HG03457 (cell line): ENCODE results near the gene KLF6.

ENCODE experiments used
- ATAC-seq: cut with Tn5 transposase; IDR thresholded peaks from one replicate; pipeline ENCODE4 v1.9.1; 2021; ENCODE audit warnings: moderate number of reproducible peaks; ENCODE audit not compliant: unreplicated experiment

The KLF6 gene

DNA sequence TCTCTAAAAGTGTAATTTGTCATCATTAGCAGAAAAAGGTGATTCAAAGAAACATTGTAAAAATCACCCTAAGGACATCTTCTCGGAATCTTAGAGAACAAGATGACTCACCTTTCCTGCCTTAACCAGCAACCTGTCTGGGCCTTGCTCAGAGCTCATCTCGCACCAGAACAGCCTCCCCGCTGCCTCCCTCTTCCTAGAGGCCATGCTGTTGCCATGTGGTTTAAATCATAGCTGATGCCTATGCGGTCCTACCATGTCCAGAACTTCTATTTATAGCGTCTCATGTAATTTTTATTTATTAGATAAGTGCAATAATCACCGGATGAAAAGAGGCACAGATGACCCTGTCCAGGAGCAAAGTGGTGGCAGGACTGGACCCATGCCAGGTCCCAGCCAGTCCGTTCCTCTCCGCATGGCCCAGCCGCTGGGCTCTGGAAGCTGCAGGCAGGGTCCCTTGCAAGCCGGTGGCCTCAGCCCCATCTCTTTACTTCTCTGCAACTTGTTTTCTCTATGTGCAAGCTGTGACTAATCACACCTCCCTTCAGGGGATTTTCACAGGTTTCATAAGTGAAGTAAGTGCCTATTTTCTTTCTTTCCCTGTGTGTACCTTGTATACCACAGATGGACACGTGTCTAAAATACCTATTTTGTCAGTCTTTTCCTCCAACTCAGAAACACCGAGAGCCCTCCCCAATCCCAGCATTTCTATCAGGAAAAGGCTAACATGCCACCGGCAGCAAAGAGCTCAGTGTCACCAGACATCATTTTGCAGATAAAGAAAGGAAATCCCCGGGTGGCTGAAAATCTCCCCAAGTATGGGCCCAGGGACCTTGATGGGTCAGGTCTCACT, 27.1 kb downstream of the KLF6 start:
- peak; percentile 67 for ATAC-seq

DNA sequence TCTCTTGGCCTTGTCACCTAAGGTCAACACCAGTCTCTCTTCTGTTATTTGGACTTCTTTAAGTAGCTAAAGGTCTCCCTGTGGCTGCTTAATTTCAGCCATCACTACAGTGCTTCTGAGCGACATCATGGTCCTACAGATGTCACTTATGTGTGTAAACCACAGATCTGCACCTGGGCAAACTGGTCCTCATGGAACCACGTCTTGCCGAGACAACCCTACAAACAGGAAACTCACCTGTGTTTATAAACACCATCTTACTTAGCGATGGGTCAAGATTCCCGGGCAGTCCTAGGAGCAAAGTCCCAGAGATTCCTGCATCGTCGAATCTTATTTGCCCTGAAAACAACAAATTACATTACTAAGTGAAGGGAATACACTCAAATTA, 27.8 kb downstream of the KLF6 start:
- no peak for ATAC-seq

- no peak for ATAC-seq
These were observed 28.7 kb downstream of the KLF6 start for GRCh38 chr10:3756360-3756740.

DNA sequence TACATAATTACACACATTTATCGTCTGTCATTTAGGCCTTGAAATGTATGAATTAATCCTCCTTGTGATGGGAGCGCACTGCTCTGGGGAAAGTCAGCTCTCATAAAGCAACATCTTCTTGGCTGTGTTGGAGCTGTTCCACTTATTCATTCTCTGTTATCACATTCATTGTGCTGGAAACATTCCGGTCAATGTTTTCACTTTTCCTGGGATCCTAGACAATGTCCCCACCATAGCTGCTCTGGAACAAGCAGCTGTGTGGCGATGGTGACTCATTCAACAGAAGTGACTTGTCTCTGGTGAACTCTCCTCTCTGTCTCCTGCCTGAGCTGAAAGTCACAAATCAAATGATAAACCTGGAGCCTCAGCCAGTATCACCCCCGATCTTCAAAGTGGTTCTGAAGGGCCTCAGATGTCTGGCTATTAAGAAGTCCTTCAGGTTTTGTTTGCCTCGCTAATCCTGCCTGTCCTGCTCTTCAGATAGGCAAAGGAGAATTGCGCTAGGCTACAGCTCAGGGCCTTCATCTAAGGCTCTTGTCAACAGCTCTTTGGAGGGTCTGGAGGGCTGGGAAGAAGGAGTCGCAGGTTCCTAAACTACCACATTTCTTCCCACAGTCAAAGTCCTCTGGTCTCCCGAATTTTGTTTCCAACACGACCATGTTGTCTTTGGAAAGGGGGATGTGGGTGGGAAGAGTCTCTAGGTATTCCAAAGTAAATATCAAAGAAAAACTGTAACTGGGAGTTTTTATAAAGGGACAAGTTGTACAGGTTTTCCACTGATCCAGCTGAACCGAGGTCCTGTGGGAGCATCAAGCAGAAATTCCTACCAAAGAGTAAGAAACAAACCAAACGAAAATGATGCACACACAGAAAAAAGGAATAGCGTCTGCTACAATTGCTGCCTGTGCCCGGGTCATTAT, 29.3 kb downstream of the KLF6 start:
- no peak for ATAC-seq

DNA sequence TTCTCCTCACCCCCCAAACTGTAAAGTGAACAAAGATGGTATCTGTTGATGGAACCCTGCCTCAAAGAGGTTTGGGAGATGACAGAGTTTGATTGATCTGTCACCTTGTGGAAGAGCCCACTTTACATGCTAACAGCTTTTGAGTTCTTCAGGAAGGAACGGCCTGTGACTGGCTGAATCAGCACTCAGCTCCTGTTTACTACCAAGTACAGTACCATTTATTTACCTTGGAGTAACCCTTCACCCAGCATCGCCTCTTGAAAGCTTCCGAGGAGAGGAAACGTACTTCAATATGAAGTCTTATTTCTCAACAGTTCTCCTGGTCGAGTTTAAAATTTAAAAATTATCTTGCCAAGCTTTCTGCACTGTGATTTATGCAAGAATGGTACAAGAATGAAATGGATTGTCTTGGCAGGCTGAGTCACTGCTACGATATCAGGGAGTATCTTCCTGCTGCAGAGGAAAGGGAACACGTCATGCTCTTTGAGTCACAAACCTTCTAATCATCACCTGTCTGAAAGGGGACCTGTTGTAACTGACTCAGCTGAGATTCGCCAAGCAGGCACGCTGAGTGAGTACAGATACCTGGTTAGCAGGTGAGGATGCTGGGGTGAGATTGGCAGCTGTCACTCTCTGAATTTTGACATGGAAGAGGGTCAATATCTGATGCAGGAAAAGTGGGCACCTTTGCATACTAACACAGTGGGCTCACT, 30.1 kb downstream of the KLF6 start:
- ATAC-seq = no peak

- no peak for ATAC-seq
These were observed 34.2 kb downstream of the KLF6 start for GRCh38 chr10:3750854-3751253.

- no peak for ATAC-seq
These were observed 34.8 kb downstream of the KLF6 start for GRCh38 chr10:3750006-3750816.

DNA sequence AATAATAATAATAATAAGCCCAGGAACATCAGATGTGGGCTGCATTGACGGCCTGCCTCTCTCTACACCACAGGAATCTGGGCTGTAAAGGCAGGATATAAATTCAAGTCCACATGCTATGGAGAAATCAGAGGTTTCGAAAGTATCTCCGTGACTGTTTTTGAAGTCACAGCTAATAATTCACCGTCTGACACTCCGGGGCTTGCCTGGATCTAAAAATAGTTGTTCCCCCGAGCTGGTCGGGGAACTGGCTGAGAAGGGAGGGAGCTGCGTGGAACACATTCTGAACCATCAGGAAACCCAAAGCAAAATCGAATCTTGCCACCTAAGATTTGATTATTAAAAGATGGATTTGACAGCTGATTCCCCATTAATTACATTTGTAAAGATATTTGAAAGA, 35.4 kb downstream of the KLF6 start:
- ATAC-seq = no peak

DNA sequence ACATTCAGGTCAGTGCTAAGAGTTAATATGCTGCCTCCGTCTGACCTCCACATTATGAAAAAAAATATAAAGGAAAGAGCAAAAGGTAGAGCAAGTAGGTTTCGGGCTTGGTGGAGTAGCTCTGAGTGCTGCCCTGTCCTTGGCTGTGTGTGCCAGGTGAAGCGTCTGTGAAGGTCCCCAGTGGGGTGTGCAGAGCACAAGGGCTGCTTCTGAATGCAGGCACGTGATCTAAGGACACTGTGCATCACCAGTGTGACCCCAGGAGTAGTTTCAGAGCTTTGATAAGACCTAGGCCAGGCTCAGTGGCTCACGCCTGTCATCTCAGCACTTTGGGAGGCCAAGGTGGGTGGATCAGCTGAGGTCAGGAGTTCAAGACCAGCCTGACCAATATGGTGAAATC, 36.0 kb downstream of the KLF6 start:
- no peak for ATAC-seq

GRCh38 chr10:3748484-3748883, 36.5 kb downstream of the KLF6 start:
- ATAC-seq = no peak

- no peak for ATAC-seq
These were observed 37.0 kb downstream of the KLF6 start for GRCh38 chr10:3747984-3748383.

DNA sequence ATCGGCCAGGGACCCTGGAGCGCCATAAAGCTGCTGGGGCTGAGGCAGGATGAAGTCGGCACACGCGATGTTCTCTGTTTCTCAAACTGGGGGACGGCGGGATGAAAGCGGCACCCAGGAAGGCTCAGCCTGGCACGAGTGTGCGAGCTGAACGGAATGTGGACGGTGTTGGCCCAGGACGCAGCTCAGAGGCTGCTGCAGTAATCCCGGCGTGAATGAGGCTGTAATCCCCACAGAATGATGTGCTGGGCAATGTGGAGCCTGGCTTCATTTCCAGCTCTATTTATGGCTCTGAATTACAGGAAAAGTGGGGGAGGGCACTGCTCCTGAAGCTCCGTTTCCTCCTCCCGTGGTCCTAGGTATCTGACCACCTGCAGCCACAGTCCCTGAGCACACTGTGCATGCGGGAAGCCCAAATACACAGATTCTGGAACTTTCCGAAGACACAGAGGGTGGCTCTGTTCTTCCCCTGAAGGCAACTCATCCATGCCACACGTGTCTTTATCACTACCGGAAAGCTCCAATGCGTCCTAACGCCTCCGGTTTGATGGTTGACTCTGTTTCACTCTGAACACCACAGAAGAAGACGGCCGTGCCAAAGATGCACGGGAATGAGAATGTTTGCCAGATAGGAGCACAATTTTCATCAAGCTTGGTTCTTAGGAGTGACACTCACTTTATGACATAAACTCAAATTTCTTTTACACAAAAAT, 37.6 kb downstream of the KLF6 start:
- no peak for ATAC-seq

GRCh38 chr10:3746634-3747033, 38.4 kb downstream of the KLF6 start:
- no peak for ATAC-seq

- no peak for ATAC-seq
These were observed 39.5 kb downstream of the KLF6 start for GRCh38 chr10:3745521-3745920.

GRCh38 chr10:3741688-3742461, 43.1 kb downstream of the KLF6 start:
- no peak for ATAC-seq

DNA sequence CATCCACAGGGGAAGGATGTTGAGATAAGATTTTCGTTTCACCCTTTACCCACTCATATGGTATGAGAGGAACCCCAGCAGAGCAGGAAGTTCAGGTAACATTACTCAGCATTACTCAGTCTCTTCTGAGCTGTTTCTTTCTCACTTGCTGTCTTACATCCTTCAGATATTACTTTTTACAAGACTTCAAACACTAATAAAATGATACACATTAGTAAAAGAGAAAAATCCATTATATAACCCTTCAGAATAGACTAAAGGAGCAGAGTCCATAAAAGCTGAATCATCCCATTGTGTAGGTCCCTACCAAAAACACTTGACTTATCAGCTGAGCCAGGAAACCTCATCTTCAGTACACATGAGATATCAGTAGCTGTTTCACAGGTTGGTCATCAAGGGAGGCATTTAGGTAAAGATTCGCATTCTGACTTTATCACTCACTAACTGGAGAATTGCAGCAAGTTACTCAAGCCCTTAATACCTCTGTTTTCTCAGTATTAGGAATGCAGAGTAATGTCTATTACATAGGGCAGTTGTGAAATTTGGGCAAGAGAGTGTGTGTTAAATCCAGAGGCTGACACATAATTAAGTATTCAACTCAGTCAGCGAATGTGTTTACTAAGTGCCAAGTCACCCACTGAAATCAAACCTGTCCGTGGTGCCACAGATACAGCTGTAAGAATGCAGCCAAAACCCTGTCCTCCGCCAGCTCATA, 44.7 kb downstream of the KLF6 start:
- ATAC-seq = peak; percentile 64

DNA sequence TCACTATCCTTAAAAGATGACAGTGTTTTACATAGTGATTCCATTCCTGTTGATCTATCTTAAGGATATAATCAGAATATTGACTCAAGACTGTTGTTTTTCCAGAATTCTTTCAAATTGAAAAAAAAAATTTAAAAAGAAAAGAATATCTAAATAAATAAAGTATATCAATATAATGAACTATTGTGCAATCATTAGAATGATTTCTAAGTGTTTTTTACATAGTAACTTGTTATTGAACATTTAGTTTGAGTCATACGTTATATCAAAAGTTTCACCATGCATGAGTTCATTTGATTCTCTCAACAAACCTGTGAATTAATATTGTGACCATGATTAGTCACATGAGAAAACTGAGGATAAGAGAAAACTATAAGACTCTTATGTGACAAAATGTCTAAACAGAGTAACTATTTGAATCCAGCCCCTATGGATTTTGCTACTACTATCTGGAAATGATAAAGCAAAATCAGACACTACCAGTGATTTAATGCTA, 46.1 kb downstream of the KLF6 start:
- no peak for ATAC-seq

- ATAC-seq = no peak
These were observed 47.1 kb downstream of the KLF6 start for GRCh38 chr10:3737864-3738263.
